NCI-H226 (cell line): ENCODE measurements around the gene STXBP6.
"Not testable (repeated sequence)": the region's sequence is repeated elsewhere in the genome, so short reads cannot be mapped to it uniquely, and the experiment has no call there.

Experiments used
- DNase-seq: peaks from one replicate; pipeline ENCODE4 v3.0.0-alpha.2; 2015

Gene STXBP6

GRCh38 chr14:24982472-24983155, 67.3 kb downstream of the STXBP6 start:
- DNase-seq = peak; percentile 70

GRCh38 chr14:24979725-24980239, 70.2 kb downstream of the STXBP6 start:
- DNase-seq = no peak

GRCh38 chr14:24978862-24979724, 70.9 kb downstream of the STXBP6 start:
- peak; percentile 71 for DNase-seq

- DNase-seq = no peak
Observed at GRCh38 chr14:24976602-24977001, 73.3 kb downstream of the STXBP6 start.

- DNase-seq = no peak
Observed at GRCh38 chr14:24975393-24975792, 74.6 kb downstream of the STXBP6 start.

- DNase-seq = no peak
Observed at GRCh38 chr14:24974591-24975374, 75.2 kb downstream of the STXBP6 start.

- DNase-seq = no peak
Observed at GRCh38 chr14:24972844-24973243, 77.1 kb downstream of the STXBP6 start.

- no peak for DNase-seq
Observed at GRCh38 chr14:24971255-24971654, 78.7 kb downstream of the STXBP6 start.

- no peak for DNase-seq
Observed at GRCh38 chr14:24966579-24966964, 83.4 kb downstream of the STXBP6 start.

- DNase-seq = peak; percentile 80
Observed at GRCh38 chr14:24965934-24966578, 83.9 kb downstream of the STXBP6 start.

GRCh38 chr14:24965578-24965933, 84.4 kb downstream of the STXBP6 start:
- DNase-seq = no peak

- no peak for DNase-seq
Observed at GRCh38 chr14:24964591-24964990, 85.4 kb downstream of the STXBP6 start.

- no peak for DNase-seq
Observed at GRCh38 chr14:24964048-24964447, 85.9 kb downstream of the STXBP6 start.

- DNase-seq = not testable (repeated sequence)
Observed at GRCh38 chr14:24962118-24962517, 87.8 kb downstream of the STXBP6 start.

- DNase-seq = no peak
Observed at GRCh38 chr14:24960816-24961215, 89.1 kb downstream of the STXBP6 start.

GRCh38 chr14:24959791-24960331, 90.1 kb downstream of the STXBP6 start:
- no peak for DNase-seq

- no peak for DNase-seq
Observed at GRCh38 chr14:24958271-24958670, 91.7 kb downstream of the STXBP6 start.

- DNase-seq = no peak
Observed at GRCh38 chr14:24957814-24958213, 92.1 kb downstream of the STXBP6 start.

GRCh38 chr14:24956104-24956503, 93.8 kb downstream of the STXBP6 start:
- DNase-seq = no peak

- no peak for DNase-seq
Observed at GRCh38 chr14:24954700-24955037, 95.3 kb downstream of the STXBP6 start.

GRCh38 chr14:24954037-24954699, 95.8 kb downstream of the STXBP6 start:
- DNase-seq = no peak
